CD14-positive monocyte (primary cell): Measurements from ENCODE around the gene FRMPD1. TPM values are rescaled to one million over a fixed set of nuclear protein-coding genes. Genes with fewer than 3 reads are reported as not detected.
A peak's percentile ranks its signal among the peaks of the same experiment; 100 is the strongest.

Source experiments
- DNase-seq, 3 donors: peaks; one replicate each; pipeline ENCODE4 v3.0.0-alpha.2; 2011 to 2022
- H2AFZ ChIP-seq: 2 replicates; pipeline ENCODE4 v1.6.0; 2012; ENCODE audit warnings: mild to moderate bottlenecking, low read depth, low read length, inconsistent platforms; ENCODE audit not compliant: insufficient read depth, poor library complexity, severe bottlenecking
- H3K27ac ChIP-seq, 2 donors: 1 replicate in 1 of 2; 2 replicates in 1 of 2; pipeline ENCODE4 v1.5.1; 2012 to 2013; ENCODE audit warnings: low read length in 2 of 2, control low read depth in 1 of 2, inconsistent platforms in 1 of 2, low read depth in 1 of 2, mild to moderate bottlenecking in 1 of 2
- H3K27me3 ChIP-seq, 2 donors: one replicate each; pipeline versions ENCODE4 v1.6.0 to v1.6.1; 2011 to 2013; ENCODE audit warnings: low read length in 2 of 2; ENCODE audit not compliant: control insufficient read depth in 2 of 2, insufficient read depth in 2 of 2
- H3K36me3 ChIP-seq, 2 donors: replicated peaks in 1 of 2; 1 replicate in 1 of 2; 2 replicates in 1 of 2; pipeline versions ENCODE4 v1.5.1 to v1.6.1; 2012 to 2013; ENCODE audit warnings: low read length in 2 of 2, control low read depth in 1 of 2, inconsistent platforms in 1 of 2, mild to moderate bottlenecking in 1 of 2; ENCODE audit not compliant: insufficient read depth in 2 of 2, control insufficient read depth in 1 of 2
- H3K4me1 ChIP-seq, 2 donors: 1 replicate in 1 of 2; 2 replicates in 1 of 2; pipeline versions ENCODE4 v1.5.1 to v1.6.1; 2012 to 2013; ENCODE audit warnings: low read length in 2 of 2, control low read depth in 1 of 2, inconsistent platforms in 1 of 2, mild to moderate bottlenecking in 1 of 2, moderate library complexity in 1 of 2; ENCODE audit not compliant: insufficient read depth in 2 of 2, control insufficient read depth in 1 of 2
- H3K4me2 ChIP-seq: replicated peaks from 2 replicates; pipeline ENCODE3; 2012; ENCODE audit warnings: low read length, moderate library complexity, mild to moderate bottlenecking; ENCODE audit not compliant: poor library complexity, severe bottlenecking; ENCODE audit errors: extremely low read depth
- H3K4me3 ChIP-seq, 3 experiments: fragments of 200-600 bp in 1 of 3; sonication (generic) in 1 of 3; replicated peaks in 1 of 3; 1 replicate in 2 of 3; 2 replicates in 1 of 3; pipeline ENCODE4 v1.5.1; 2011 to 2013; ENCODE audit warnings: low read length in 3 of 3, mild to moderate bottlenecking in 3 of 3, control low read depth in 2 of 3, low read depth in 2 of 3, inconsistent platforms in 1 of 3, moderate library complexity in 1 of 3
- H3K79me2 ChIP-seq: 2 replicates; pipeline ENCODE4 v1.6.0; 2012; ENCODE audit warnings: mild to moderate bottlenecking, control low read depth, inconsistent platforms, low read length, moderate library complexity; ENCODE audit not compliant: insufficient read depth
- H3K9ac ChIP-seq: 2 replicates; pipeline ENCODE4 v1.6.0; 2017; ENCODE audit warnings: low read length, mild to moderate bottlenecking; ENCODE audit not compliant: insufficient read depth, poor library complexity, severe bottlenecking
- H3K9me3 ChIP-seq, 2 donors: replicated peaks in 1 of 2; 1 replicate in 1 of 2; 2 replicates in 1 of 2; pipeline versions ENCODE4 v1.5.1 to v1.6.1; 2012 to 2013; ENCODE audit warnings: low read length in 2 of 2, control low read depth in 1 of 2; ENCODE audit not compliant: control insufficient read depth in 1 of 2, insufficient read depth in 1 of 2
- H4K20me1 ChIP-seq: 2 replicates; pipeline ENCODE4 v1.6.0; 2012; ENCODE audit warnings: mild to moderate bottlenecking, low read length, control low read depth, moderate library complexity; ENCODE audit not compliant: insufficient read depth
- H3K27ac Mint-ChIP-seq, 7 donors: one replicate each; pipeline ENCODE4 v1.8.0; 2020; ENCODE audit warnings: mild to moderate bottlenecking in 7 of 7, mixed read lengths in 7 of 7, moderate library complexity in 6 of 7, inconsistent platforms in 2 of 7
- H3K27me3 Mint-ChIP-seq, 3 donors: one replicate each; pipeline ENCODE4 v1.8.0; 2021 to 2022; ENCODE audit warnings: low read depth in 3 of 3, mild to moderate bottlenecking in 3 of 3, mixed read lengths in 3 of 3, moderate library complexity in 3 of 3, inconsistent platforms in 1 of 3
- H3K36me3 Mint-ChIP-seq, 2 donors: one replicate each; pipeline ENCODE4 v1.8.0; 2020; ENCODE audit warnings: mixed read lengths in 2 of 2, inconsistent platforms in 1 of 2, mild to moderate bottlenecking in 1 of 2
- H3K4me1 Mint-ChIP-seq: one replicate; pipeline ENCODE4 v1.8.0; 2020; ENCODE audit warnings: mild to moderate bottlenecking, mixed read lengths
- H3K4me3 Mint-ChIP-seq, 2 donors: one replicate each; pipeline ENCODE4 v1.8.0; 2020; ENCODE audit warnings: mild to moderate bottlenecking in 2 of 2, mixed read lengths in 2 of 2, moderate library complexity in 1 of 2
- H3K9me3 Mint-ChIP-seq, 7 donors: one replicate each; pipeline ENCODE4 v1.8.0; 2020 to 2022; ENCODE audit warnings: mixed read lengths in 7 of 7, mild to moderate bottlenecking in 6 of 7, moderate library complexity in 6 of 7, inconsistent platforms in 2 of 7
- CTCF ChIP-seq: fragments of 200-600 bp; IDR thresholded peaks from one replicate; pipeline ENCODE4 v1.8.0; 2022; ENCODE audit warnings: antibody characterized with exemption, mild to moderate bottlenecking
- WGBS: methylation state at CpG from one replicate; pipeline ENCODE4 v1.1.5; 2013; ENCODE audit warnings: missing lambda C conversion rate; ENCODE audit not compliant: insufficient coverage; 5-methylcytosine and 5-hydroxymethylcytosine counted together
- intact Hi-C, 2 donors: fragments of 100-400 bp; cut with micrococcal nuclease; formaldehyde crosslinking; loops; one replicate each; pipeline versions ENCODE4 v1.15.0 to v1.15.1; 2023
- polyA plus RNA-seq, 3 donors: library from polyadenylated mRNA; depleted of rRNA in 1 of 3; unstranded in 2 of 3; stranded (reverse) in 1 of 3; fragments of 300-500 nt in 2 of 3; fragments of >200 nt in 1 of 3; fragmentation: Illumina TruSeq in 2 of 3; gene quantifications; 1 replicate in 2 of 3; 2 replicates in 1 of 3; pipeline ENCODE4 v1.2.3, GENCODE V29; 2012 to 2021

FRMPD1 gene
- polyA plus RNA-seq, 3 donors: 0.03 TPM; not detected in 2

GRCh38 chr9:37730256-37730655, 79.5 kb downstream of the FRMPD1 start:
- Histone ChIP-seq H4K20me1 (no peaks in the 10 kb centered on the region), H3K4me2 (no peak overlapping the region), H3K79me2 (no peaks in the 10 kb centered on the region), H3K9ac (no peak overlapping the region), H3K9me3 (no peaks in the 10 kb centered on the region), H3K27ac (no peak overlapping the region), H3K36me3 (no peaks in the 10 kb centered on the region), H3K27me3 (no peaks in the 10 kb centered on the region), H3K4me1 (no peaks in the 10 kb centered on the region), H2AFZ (no peak overlapping the region), H3K4me3 (no peak overlapping the region)
- 100% methylated on average over 1 of the region's 3 CpGs for WGBS
- Mint-ChIP-seq H3K36me3 (no peaks in the 10 kb centered on the region), H3K9me3 (peaks cover 0 to 1% (median 0%) of the 10 kb centered on the region in 7 donors), H3K27ac (peak overlapping the region in 1 of 7 donors; percentile 19), H3K4me1 (no peaks in the 10 kb centered on the region), H3K4me3 (no peak overlapping the region), H3K27me3 (peaks cover 0 to 8% (median 4%) of the 10 kb centered on the region in 3 donors)
- no peak for TF ChIP-seq CTCF
- intact Hi-C loops: no loop called here
- no peak for DNase-seq

GRCh38 chr9:37730839-37731238, 80.1 kb downstream of the FRMPD1 start:
- Histone ChIP-seq H3K9ac (no peak overlapping the region), H3K79me2 (no peaks in the 10 kb centered on the region), H3K4me2 (no peak overlapping the region), H2AFZ (no peak overlapping the region), H3K36me3 (no peaks in the 10 kb centered on the region), H3K4me3 (no peak overlapping the region), H4K20me1 (no peaks in the 10 kb centered on the region), H3K9me3 (no peaks in the 10 kb centered on the region), H3K27ac (no peak overlapping the region), H3K27me3 (no peaks in the 10 kb centered on the region), H3K4me1 (no peaks in the 10 kb centered on the region)
- no peak for DNase-seq
- Mint-ChIP-seq H3K27ac (no peak overlapping the region), H3K36me3 (no peaks in the 10 kb centered on the region), H3K9me3 (peaks cover 0 to 1% (median 0%) of the 10 kb centered on the region in 7 donors), H3K4me1 (no peaks in the 10 kb centered on the region), H3K27me3 (peaks cover 0 to 8% (median 4%) of the 10 kb centered on the region in 3 donors), H3K4me3 (no peak overlapping the region)
- WGBS: 87% methylated on average over 3 of the region's 5 CpGs
- intact Hi-C loops: no loop called here
- no peak for TF ChIP-seq CTCF
